Body of pancreas (tissue), 4 donors: ENCODE results near the gene ELOVL5. TPM values are rescaled to one million over a fixed set of nuclear protein-coding genes. Genes with fewer than 3 reads are reported as not detected.

Source experiments
- ATAC-seq: fragments of 150-250 bp; one replicate; pipeline ENCODE4 v1.9.1; 2016
- DNase-seq, 4 donors: peaks; one replicate each; pipeline ENCODE4 v3.0.0-alpha.2; 2019
- H3K27ac ChIP-seq, 4 donors: fragments of 200-600 bp; sonication (generic); 1 replicate in 3 of 4; 2 replicates in 1 of 4; pipeline versions ENCODE4 v1.5.1 to v1.6.1; 2016 to 2019; ENCODE audit warnings: mild to moderate bottlenecking in 1 of 4, mixed read lengths in 1 of 4, moderate library complexity in 1 of 4
- H3K27me3 ChIP-seq, 2 donors: fragments of 200-600 bp; sonication (generic); one replicate each; pipeline ENCODE4 v1.6.0; 2016; ENCODE audit warnings: mild to moderate bottlenecking in 1 of 2
- H3K36me3 ChIP-seq, 2 donors: fragments of 200-600 bp; sonication (generic); replicated peaks in 1 of 2; 2 replicates each; pipeline ENCODE4 v1.5.1; 2016; ENCODE audit warnings: low read depth in 2 of 2; ENCODE audit not compliant: insufficient read depth in 1 of 2
- H3K4me1 ChIP-seq: fragments of 200-600 bp; sonication (generic); one replicate; pipeline ENCODE4 v1.6.0; 2016
- H3K4me3 ChIP-seq, 2 donors: fragments of 200-600 bp; sonication (generic); 1 replicate in 1 of 2; 2 replicates in 1 of 2; pipeline ENCODE4 v1.5.1; 2016 to 2019
- H3K9me3 ChIP-seq, 3 donors: fragments of 200-600 bp; sonication (generic); 1 replicate in 2 of 3; 2 replicates in 1 of 3; pipeline ENCODE4 v1.5.1; 2016
- CTCF ChIP-seq, 7 experiments: fragments of 450-650 bp in 4 of 7; fragments of 200-600 bp in 3 of 7; sonication (generic) in 3 of 7; IDR thresholded peaks; one replicate each; pipeline ENCODE4 v1.5.1; 2016 to 2019; ENCODE audit warnings: antibody characterized with exemption in 7 of 7
- POLR2A ChIP-seq, 3 donors: fragments of 450-650 bp; IDR thresholded peaks; one replicate each; pipeline ENCODE4 v1.6.1; 2016; ENCODE audit warnings: antibody characterized with exemption in 3 of 3, mild to moderate bottlenecking in 2 of 3
- WGBS, 2 donors: methylation state at CpG; one replicate each; pipeline ENCODE4 v1.1.5; 2017; 5-methylcytosine and 5-hydroxymethylcytosine counted together
- intact Hi-C: fragments of 100-400 bp; cut with DNase I; formaldehyde crosslinking; loops from one replicate; pipeline ENCODE4 v1.15.1; 2023
- total RNA-seq, 2 donors: library from RNA; depleted of rRNA; stranded (reverse); fragments of >200 nt; gene quantifications; one replicate each; pipeline ENCODE4 v1.1.0, GENCODE V29; 2016

Gene ELOVL5
- total RNA-seq, 2 donors from 2014 or later = 8.6 to 11.2 TPM

- H3K9me3 ChIP-seq = no peaks in the 10 kb centered on the region
- no peak overlapping the region for H3K4me3 ChIP-seq
- ATAC-seq = no peak
- TF ChIP-seq CTCF (IDR thresholded peaks at IDR 0.05) (no peak), POLR2A (IDR thresholded peaks at IDR 0.05) (no peak)
- peaks cover 0 to 2% of the 10 kb centered on the region in 2 donors for H3K36me3 ChIP-seq
- peaks cover 5% of the 10 kb centered on the region for H3K4me1 ChIP-seq
- DNase-seq = no peak
- H3K27ac ChIP-seq = no peak overlapping the region
- 76 to 89% methylated on average over 5 of the region's 5 CpGs for WGBS, 2 donors
- intact Hi-C loops = loop anchor here (10.0 kb wide), 1 partner anchor 55 kb away; no protein-coding TSS in a partner anchor
- H3K27me3 ChIP-seq = no peaks in the 10 kb centered on the region
Observed at GRCh38 chr6:53269827-53270226, 78.9 kb downstream of the ELOVL5 start.

- intact Hi-C loops = loop anchor here (10.0 kb wide), 1 partner anchor 54 kb away; no protein-coding TSS in a partner anchor
- no peaks in the 10 kb centered on the region for H3K36me3 ChIP-seq
- TF ChIP-seq CTCF (IDR thresholded peaks at IDR 0.05) (no peak), POLR2A (IDR thresholded peaks at IDR 0.05) (no peak)
- DNase-seq = no peak
- H3K27me3 ChIP-seq = no peaks in the 10 kb centered on the region
- no peak for ATAC-seq
- no peaks in the 10 kb centered on the region for H3K9me3 ChIP-seq
- H3K27ac ChIP-seq = no peak overlapping the region
- 85 to 88% methylated on average over 6 of the region's 6 CpGs for WGBS, 2 donors
- peaks cover 9% of the 10 kb centered on the region for H3K4me1 ChIP-seq
- H3K4me3 ChIP-seq = no peak overlapping the region
Observed at GRCh38 chr6:53268858-53269608, 79.7 kb downstream of the ELOVL5 start.

- H3K36me3 ChIP-seq = no peaks in the 10 kb centered on the region
- no peak for ATAC-seq
- H3K9me3 ChIP-seq = no peaks in the 10 kb centered on the region
- H3K27me3 ChIP-seq = no peaks in the 10 kb centered on the region
- intact Hi-C loops = loop anchor here (10.0 kb wide), 1 partner anchor 52 kb away; no protein-coding TSS in a partner anchor
- no peak overlapping the region for H3K4me3 ChIP-seq
- WGBS, 2 donors = 95 to 100% methylated on average over 4 of the region's 4 CpGs
- no peak for TF ChIP-seq POLR2A (IDR thresholded peaks at IDR 0.05)
- no peak for TF ChIP-seq CTCF (IDR thresholded peaks at IDR 0.05)
- peaks cover 9% of the 10 kb centered on the region for H3K4me1 ChIP-seq
- no peak for DNase-seq
- no peak overlapping the region for H3K27ac ChIP-seq
Observed at GRCh38 chr6:53266553-53267090, 82.1 kb downstream of the ELOVL5 start.

- WGBS, 2 donors = 18 to 33% methylated on average over 5 of the region's 5 CpGs
- H3K4me1 ChIP-seq = peaks cover 9% of the 10 kb centered on the region
- DNase-seq = no peak
- no peaks in the 10 kb centered on the region for H3K9me3 ChIP-seq
- ATAC-seq = peak; percentile 33
- no peak overlapping the region for H3K4me3 ChIP-seq
- no peaks in the 10 kb centered on the region for H3K27me3 ChIP-seq
- no peaks in the 10 kb centered on the region for H3K36me3 ChIP-seq
- no peak overlapping the region for H3K27ac ChIP-seq
- TF ChIP-seq CTCF (IDR thresholded peaks at IDR 0.05) (no peak), POLR2A (IDR thresholded peaks at IDR 0.05) (no peak)
- intact Hi-C loops = loop anchor here (10.0 kb wide), 1 partner anchor 50 kb away; no protein-coding TSS in a partner anchor
Observed at GRCh38 chr6:53264915-53265607, 83.7 kb downstream of the ELOVL5 start.
